ENCODE data around the gene NOD2. TPM values are rescaled to one million over a fixed set of nuclear protein-coding genes. Genes with fewer than 3 reads are reported as not detected.

The NOD2 gene
- total RNA-seq, 1 donor from 2014 or later = 8.3 TPM

DNA sequence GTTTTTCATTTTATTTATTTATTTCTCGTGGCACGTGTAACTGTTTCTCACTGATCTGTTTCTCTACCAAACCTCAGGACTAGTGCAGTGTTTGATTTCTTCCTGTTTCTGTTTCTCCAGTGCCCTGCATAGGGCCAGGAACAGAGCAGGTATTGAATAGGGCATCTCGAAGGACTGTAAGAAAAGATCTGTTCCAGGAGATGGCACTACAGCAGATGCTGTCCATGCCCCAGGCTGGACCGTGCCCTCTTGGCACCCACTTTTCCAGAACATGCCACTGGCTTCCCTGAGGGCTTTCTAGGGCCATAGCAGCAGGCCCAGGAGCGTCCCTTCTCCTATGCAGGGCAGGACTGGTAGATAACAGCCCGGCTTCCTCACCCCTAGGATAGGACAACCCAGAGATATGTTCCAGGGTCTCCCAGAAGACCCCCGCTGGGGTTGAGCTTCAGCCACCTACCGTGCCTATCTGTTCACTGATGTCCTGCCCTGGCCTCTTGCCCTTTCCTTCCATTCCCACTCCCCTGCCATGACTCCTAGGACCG is 16.7 kb upstream of the NOD2 start:
- Mint-ChIP-seq H3K36me3 (ENCODE audit: low read depth) (peaks cover 73% of the 10 kb centered on the region), H3K27me3 (no peaks in the 10 kb centered on the region), H3K27ac (peak overlapping the region; percentile 44), H3K4me1 (peaks cover 42% of the 10 kb centered on the region), H3K4me3 (no peak overlapping the region), H3K9me3 (peaks cover 11% of the 10 kb centered on the region)
- DNase-seq = no peak
- intact Hi-C loops (cut with micrococcal nuclease) = no loop called here

DNA sequence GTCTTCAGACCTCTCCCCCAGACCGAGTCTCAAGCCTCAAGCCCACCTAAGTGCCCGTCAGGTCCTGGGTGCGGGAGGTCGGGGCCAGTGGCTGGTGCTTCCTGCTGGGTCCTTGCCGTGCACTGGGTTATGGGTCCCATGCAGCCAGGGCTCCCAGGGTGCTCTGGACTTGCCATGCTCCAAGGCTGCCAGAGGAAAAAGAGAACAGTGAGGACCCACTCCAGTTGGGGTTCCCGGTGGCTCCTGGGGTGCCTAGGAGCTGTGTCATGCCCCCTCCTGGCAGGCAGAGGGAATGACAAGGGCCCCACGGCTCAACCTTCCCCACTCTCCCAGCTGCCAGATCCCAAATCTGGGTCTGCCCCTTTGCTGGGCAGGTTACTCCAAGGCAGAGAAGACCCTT is 16.1 kb upstream of the NOD2 start:
- Mint-ChIP-seq H3K9me3 (peaks cover 8% of the 10 kb centered on the region), H3K36me3 (ENCODE audit: low read depth) (peaks cover 68% of the 10 kb centered on the region), H3K4me1 (peaks cover 46% of the 10 kb centered on the region), H3K27me3 (no peaks in the 10 kb centered on the region), H3K4me3 (peak overlapping the region; percentile 94), H3K27ac (peak overlapping the region; percentile 23)
- no peak for DNase-seq
- intact Hi-C loops (cut with micrococcal nuclease) = no loop called here

DNA sequence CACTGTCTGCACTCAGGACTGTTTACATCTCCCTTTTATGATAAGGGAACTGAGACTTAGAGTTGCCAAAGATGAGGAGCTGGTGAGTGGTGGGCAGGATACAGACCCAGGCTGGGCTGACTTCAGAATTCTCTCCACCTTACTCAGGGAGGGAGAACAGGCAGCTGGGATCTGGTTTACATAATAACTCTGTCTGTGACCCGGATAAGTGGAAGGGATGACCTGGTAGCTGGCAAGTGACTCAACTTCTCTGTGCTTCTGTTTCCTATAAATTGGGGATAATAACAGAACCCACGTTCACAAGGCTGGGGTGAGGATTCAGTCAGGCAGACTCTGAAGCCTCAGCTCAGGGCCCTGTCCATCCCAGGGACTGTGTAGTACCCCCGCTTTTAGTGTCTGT is 14.9 kb upstream of the NOD2 start:
- intact Hi-C loops (cut with micrococcal nuclease) = no loop called here
- Mint-ChIP-seq H3K36me3 (ENCODE audit: low read depth) (peaks cover 57% of the 10 kb centered on the region), H3K27ac (peak overlapping the region; percentile 91), H3K9me3 (no peaks in the 10 kb centered on the region), H3K4me1 (peaks cover 57% of the 10 kb centered on the region), H3K27me3 (no peaks in the 10 kb centered on the region), H3K4me3 (peak overlapping the region; percentile 94)
- DNase-seq = no peak

DNA sequence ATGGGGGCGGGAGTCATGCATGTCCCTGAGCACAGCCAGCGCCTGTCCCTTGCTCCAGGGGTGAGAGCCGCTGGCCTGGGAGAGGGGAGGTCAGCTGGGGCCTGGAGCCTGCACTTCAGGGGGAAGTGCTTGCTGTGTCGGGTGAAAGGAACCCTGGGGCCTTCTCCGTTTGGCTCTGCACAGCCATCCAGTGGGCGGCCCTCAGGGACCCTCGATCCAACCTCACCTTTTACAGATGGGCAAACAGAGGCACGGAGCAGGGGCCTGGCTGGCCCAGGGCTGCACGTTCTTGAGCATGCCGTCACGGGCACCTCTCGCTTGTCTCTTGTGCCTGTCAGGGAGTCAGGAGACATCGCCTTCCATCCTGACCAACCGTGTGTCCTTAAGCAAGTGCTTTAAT is 14.1 kb upstream of the NOD2 start:
- peak overlapping the region; percentile 91 for H3K27ac Mint-ChIP-seq
- peaks cover 51% of the 10 kb centered on the region for H3K36me3 Mint-ChIP-seq (ENCODE audit: low read depth)
- H3K4me3 Mint-ChIP-seq = peak overlapping the region; percentile 94
- H3K27me3 Mint-ChIP-seq = no peaks in the 10 kb centered on the region
- H3K4me1 Mint-ChIP-seq = peaks cover 65% of the 10 kb centered on the region
- DNase-seq = no peak
- intact Hi-C loops (cut with micrococcal nuclease) = no loop called here
- no peaks in the 10 kb centered on the region for H3K9me3 Mint-ChIP-seq

DNA sequence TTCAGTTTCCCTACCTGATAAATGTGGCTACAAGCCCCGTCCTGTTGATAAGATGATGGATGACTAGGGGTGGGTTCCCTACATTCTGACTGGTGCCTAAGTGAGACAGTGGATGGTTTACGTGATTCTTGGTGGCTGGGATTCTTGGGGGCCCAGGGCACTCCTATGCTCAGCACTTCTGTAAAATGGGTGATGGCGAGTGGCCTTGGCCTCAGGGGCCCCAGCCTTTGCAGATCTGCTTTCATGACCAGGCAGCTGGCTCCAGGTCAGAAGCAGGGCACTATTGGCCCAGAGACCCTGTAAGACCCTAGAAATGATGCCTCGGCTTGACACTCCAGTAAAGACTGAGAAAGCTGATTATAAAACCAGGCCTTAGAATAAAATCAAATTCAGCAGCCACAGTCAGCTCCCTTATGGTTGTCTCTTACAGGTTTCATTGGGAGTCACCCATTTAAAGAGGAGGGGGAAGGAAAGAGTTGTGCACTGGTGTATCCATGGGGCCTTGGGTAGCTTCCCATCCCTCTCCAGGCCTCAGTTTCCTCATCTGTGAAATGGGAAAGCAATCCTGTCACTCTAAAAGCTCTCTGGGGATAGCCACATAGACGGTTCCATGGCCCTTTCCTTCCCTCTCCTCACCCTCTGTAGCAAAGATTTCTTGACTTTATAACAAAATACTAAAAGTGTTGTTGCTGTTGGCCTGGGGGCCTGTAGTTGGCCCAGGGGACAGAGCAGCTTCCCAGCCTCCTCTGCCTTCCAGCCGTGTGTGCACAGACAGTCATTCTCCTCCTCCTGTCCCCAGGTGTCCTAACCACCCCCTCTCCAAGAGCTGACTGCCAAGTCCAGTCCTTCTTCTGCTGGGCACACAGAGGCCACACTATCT is 13.5 kb upstream of the NOD2 start:
- no peak for DNase-seq
- Mint-ChIP-seq H3K9me3 (no peaks in the 10 kb centered on the region), H3K27me3 (no peaks in the 10 kb centered on the region), H3K4me1 (peaks cover 71% of the 10 kb centered on the region), H3K36me3 (ENCODE audit: low read depth) (peaks cover 44% of the 10 kb centered on the region), H3K27ac (peak overlapping the region; percentile 91), H3K4me3 (peak overlapping the region; percentile 94)
- intact Hi-C loops (cut with micrococcal nuclease) = loop anchor here (1.0 to 5.0 kb wide), 2 partner anchors 16 to 413 kb away; partner anchors contain the start of gene ADCY7

DNA sequence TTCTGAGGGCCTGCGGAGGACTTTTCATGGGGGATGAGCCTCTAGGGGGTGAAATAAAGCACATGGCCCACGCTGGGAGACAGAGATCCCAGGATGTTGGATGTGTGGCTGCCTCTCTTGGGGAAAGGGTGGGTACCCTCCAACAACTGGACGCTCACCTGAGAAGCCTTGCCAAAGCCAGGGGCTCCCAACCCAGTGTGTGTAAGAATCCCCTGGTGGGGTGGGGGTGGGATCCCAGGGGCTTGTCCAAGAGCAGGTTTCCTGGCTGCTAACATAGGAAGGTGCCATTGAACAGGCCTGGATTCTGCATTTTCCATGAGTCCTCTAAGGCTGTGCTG is 12.9 kb upstream of the NOD2 start:
- intact Hi-C loops (cut with micrococcal nuclease) = loop anchor here (1.0 to 5.0 kb wide), 2 partner anchors 16 to 413 kb away; partner anchors contain the start of gene ADCY7
- Mint-ChIP-seq H3K4me1 (peaks cover 77% of the 10 kb centered on the region), H3K27ac (peak overlapping the region; percentile 91), H3K9me3 (no peaks in the 10 kb centered on the region), H3K4me3 (peak overlapping the region; percentile 94), H3K27me3 (no peaks in the 10 kb centered on the region), H3K36me3 (ENCODE audit: low read depth) (peaks cover 38% of the 10 kb centered on the region)
- no peak for DNase-seq

DNA sequence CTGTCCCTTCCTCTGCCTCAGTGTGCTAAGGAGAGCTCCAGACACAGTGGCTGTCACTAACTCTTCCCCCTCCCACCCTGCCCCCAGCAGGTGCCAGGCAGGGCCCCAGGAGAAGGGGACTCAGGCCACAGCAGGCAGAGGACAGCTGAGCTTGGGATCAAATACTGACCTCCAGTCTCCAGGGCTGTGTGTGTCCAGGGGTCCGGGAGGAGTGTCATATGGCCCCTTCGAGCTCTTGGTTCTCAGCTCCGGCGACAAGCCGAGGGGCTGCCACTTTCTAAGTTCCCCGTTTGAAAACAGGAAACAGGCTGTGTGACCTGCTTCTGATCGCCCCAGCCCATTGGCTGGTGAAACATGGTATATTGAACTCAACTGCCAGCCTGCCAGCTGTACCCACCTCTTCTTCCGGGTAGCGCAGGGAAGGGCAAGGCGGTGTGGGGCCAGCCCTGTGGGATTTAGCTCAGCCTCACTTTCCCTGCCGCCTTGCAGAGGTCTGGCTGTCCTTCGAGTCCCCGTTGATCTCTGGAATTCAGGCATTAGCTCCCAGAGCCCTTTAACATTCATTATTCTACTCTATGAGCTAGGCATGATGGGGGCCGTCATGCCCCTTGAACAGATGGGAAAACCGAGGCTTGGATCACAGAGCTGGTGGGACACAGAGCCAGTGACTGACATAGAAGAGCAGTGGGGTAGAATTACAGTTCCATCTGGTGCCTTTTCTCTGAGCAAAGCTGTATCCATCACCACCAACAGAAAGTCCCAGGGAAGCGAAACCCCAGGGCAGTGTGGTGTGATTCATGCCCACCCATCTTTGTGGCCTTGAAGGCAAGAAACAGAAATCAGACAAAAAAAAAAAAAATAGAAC is 12.2 kb upstream of the NOD2 start, which contains the start of gene SNX20:
SNX20 (minus strand) TSS at position 292 of the 865 bp plus-strand sequence. CDS start 3,786 bp downstream, outside the sequence.
- no peaks in the 10 kb centered on the region for H3K27me3 Mint-ChIP-seq
- H3K4me1 Mint-ChIP-seq = peaks cover 80% of the 10 kb centered on the region
- peak; percentile 87 for DNase-seq
- intact Hi-C loops (cut with micrococcal nuclease) = loop anchor here (1.0 to 5.0 kb wide), 2 partner anchors 66 to 414 kb away; partner anchors contain the start of gene ADCY7
- H3K9me3 Mint-ChIP-seq = no peaks in the 10 kb centered on the region
- H3K36me3 Mint-ChIP-seq (ENCODE audit: low read depth) = peaks cover 31% of the 10 kb centered on the region
- peak within 1 kb of the TSS; percentile 94 for H3K4me3 Mint-ChIP-seq
- peak within 1 kb of the TSS; percentile 91 for H3K27ac Mint-ChIP-seq

DNA sequence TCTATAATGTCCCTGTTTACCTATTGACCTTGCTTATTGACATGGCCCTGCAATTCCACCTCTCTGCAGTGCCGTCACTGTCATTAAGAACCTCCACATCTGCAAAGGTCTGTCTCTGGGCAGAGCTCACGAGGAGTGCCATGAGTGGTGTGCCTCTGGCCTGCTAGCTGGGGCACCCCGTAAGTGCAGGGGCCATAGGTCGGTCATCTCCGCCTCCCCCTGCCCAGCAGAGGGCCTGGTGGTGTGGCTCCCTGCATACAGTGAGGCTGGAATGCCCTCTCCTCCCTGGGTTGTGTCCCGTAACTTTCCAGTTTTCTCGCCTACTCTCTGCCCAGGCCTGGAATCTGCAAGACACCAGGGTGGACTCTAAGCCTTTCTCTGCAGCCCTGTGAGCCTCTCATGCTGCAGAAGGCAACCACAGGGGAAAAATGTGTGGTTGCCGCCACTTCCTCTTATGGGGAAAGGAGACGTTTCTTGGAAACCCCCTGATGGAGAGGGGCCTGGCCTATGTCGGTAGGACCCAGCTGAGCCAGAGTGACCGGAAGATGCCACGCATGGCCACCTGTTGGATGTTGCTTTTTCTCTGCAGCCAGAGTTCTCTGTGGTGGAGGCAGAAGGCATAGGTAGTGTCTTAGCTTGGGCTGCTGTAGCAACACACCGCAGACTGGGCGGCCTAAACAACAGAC is 9.6 kb upstream of the NOD2 start:
- Mint-ChIP-seq H3K9me3 (no peaks in the 10 kb centered on the region), H3K27ac (peak overlapping the region; percentile 90), H3K27me3 (no peaks in the 10 kb centered on the region), H3K36me3 (ENCODE audit: low read depth) (peaks cover 9% of the 10 kb centered on the region), H3K4me3 (peak overlapping the region; percentile 67), H3K4me1 (peaks cover 67% of the 10 kb centered on the region)
- intact Hi-C loops (cut with micrococcal nuclease) = loop anchor here (1.0 to 5.0 kb wide), 4 partner anchors 14 to 417 kb away; partner anchors contain the start of gene ADCY7
- peak; percentile 92 for DNase-seq

DNA sequence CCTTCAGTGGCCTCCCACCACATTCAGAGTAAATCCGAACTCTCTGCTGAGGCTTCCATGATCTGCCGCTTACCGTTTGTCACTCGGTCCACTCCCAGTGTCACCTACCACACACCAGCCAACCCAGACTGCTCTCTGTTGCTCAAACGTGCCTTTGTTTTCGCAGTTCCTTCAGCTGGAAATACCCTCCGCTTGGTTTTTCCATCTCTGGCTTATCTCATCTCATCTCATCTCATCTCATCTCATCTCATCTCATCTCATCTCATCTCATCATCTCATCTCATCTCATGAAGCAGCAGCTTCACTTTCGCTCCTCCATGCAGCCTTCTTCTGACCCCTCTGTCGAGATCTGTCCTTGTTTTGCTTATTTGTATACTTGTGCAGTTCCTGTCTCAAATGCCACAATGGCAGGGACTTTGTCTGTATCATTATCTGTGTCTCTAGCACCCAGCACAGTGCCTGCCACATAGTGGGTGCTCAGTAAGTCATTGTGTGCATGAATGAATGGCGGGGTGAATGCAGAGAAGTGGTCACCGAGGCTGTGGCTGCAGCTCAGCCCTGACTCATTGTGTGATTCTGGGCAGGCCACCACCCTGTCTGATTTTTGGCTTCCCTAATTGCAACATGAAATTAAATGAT is 8.5 kb upstream of the NOD2 start:
- peak overlapping the region; percentile 90 for H3K27ac Mint-ChIP-seq
- intact Hi-C loops (cut with micrococcal nuclease) = loop anchor here (1.0 to 5.0 kb wide), 5 partner anchors 13 to 418 kb away; partner anchors contain the start of gene ADCY7
- H3K36me3 Mint-ChIP-seq (ENCODE audit: low read depth) = peaks cover 3% of the 10 kb centered on the region
- DNase-seq = peak; percentile 84
- H3K9me3 Mint-ChIP-seq = peaks cover 3% of the 10 kb centered on the region
- H3K4me3 Mint-ChIP-seq = peak overlapping the region; percentile 67
- H3K4me1 Mint-ChIP-seq = peaks cover 64% of the 10 kb centered on the region
- no peaks in the 10 kb centered on the region for H3K27me3 Mint-ChIP-seq

DNA sequence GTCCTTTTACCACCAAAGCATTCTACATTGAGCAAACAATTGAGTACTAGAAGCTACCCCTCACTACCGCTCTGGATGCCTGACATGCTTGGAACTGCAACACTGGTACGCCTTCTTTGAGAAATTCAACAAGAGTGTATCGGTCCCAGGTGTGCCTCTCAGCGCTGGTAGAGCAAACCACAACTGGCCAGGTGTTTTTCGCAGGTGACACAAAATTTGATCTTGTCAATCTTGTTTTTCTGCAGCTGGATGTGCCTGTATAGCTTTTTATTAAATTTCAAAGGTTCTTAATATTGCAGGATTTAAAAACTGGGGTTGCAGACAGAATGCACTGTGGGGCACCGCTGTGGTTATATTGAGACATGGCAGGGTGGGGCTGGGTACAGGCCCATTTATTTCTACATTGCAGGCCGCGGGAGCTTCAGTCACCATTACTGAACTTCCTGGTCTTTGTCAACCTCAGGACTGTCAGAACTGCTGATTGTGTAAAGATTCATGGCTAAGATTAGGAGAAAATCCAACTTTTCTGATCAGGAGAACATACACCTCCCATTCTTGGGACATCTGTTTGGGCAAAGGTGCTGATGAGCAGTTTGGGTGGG is 7.8 kb upstream of the NOD2 start:
- Mint-ChIP-seq H3K9me3 (peaks cover 3% of the 10 kb centered on the region), H3K27ac (peak overlapping the region; percentile 90), H3K27me3 (no peaks in the 10 kb centered on the region), H3K36me3 (ENCODE audit: low read depth) (no peaks in the 10 kb centered on the region), H3K4me1 (peaks cover 60% of the 10 kb centered on the region), H3K4me3 (peak overlapping the region; percentile 67)
- no peak for DNase-seq
- intact Hi-C loops (cut with micrococcal nuclease) = loop anchor here (1.0 to 2.0 kb wide), 2 partner anchors 19 to 56 kb away; no protein-coding TSS in a partner anchor

DNA sequence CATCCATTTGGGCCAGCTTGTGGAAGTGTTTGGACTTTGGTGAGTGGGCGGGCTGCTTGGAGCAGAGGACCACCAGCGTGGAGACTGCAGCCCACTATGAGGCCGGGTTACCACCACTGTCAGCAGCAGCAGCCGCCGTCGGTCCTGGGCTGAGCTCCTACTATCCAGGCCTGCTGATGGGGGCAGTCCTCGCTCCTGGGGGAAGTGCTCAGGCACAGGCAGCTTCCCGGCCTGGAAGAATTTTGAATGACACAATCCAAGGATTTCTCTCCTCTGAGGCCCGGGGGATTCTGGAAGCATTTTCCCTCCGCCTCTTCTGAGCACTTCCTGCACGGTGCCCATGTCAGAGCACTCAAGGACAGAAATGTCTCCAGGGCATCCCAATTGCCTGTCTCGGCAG is 5.3 kb upstream of the NOD2 start:
- peaks cover 3% of the 10 kb centered on the region for H3K9me3 Mint-ChIP-seq
- no peak overlapping the region for H3K27ac Mint-ChIP-seq
- peaks cover 57% of the 10 kb centered on the region for H3K4me1 Mint-ChIP-seq
- intact Hi-C loops (cut with micrococcal nuclease) = no loop called here
- peaks cover 1% of the 10 kb centered on the region for H3K36me3 Mint-ChIP-seq (ENCODE audit: low read depth)
- no peak for DNase-seq
- no peak overlapping the region for H3K4me3 Mint-ChIP-seq
- H3K27me3 Mint-ChIP-seq = peaks cover 3% of the 10 kb centered on the region

DNA sequence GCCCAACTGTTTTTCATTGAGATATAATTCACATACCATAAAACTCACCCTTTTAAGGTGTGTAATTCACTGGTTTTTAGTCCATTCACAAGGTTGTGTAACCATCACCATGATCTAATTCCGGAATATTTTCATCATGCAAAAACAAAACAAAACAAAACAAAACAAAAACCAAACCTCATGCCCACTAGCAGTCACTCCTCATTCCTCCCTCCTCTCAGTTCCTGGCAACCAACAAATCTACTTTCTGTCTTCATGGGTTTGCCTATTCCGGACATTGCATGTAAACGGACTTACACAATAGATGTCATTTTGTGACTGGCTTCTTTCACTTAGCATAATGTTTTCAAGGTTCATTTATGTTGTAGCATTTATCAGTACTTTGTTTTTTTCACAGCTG is 4.5 kb upstream of the NOD2 start:
- intact Hi-C loops (cut with micrococcal nuclease) = no loop called here
- peaks cover 3% of the 10 kb centered on the region for H3K27me3 Mint-ChIP-seq
- H3K27ac Mint-ChIP-seq = peak overlapping the region; percentile 67
- H3K4me1 Mint-ChIP-seq = peaks cover 51% of the 10 kb centered on the region
- peaks cover 1% of the 10 kb centered on the region for H3K36me3 Mint-ChIP-seq (ENCODE audit: low read depth)
- DNase-seq = no peak
- peaks cover 3% of the 10 kb centered on the region for H3K9me3 Mint-ChIP-seq
- H3K4me3 Mint-ChIP-seq = no peak overlapping the region
